ENCODE data around the gene ODAD3. TPM values are rescaled to one million over a fixed set of nuclear protein-coding genes. Genes with fewer than 3 reads are reported as not detected.
A peak's percentile ranks its signal among the peaks of the same experiment; 100 is the strongest.
"Not testable (repeated sequence)": the region's sequence is repeated elsewhere in the genome, so short reads cannot be mapped to it uniquely, and the experiment has no call there.

Gene ODAD3
- total RNA-seq, 2 experiments from 2014 or later, result not detected

- DNase-seq (no peak), ATAC-seq (no peak)
- Mint-ChIP-seq H3K4me3 (no peak overlapping the region), H3K27me3 (ENCODE audit: low read depth) (peaks cover 10% of the 10 kb centered on the region), H3K27ac (no peak overlapping the region), H3K36me3 (ENCODE audit: low read depth) (no peaks in the 10 kb centered on the region), H3K9me3 (ENCODE audit: insufficient read depth) (no peaks in the 10 kb centered on the region), H3K4me1 (ENCODE audit: low read depth) (peaks cover 9% of the 10 kb centered on the region)
- CTCF ChIA-PET, result interaction anchor here (0.6 to 2.7 kb wide), 3 partner anchors 9 to 96 kb away, joined by 3 to 19 read pairs (median 4); no protein-coding TSS in a partner anchor
- POLR2A ChIA-PET, result interaction anchor here (1.2 to 1.4 kb wide), 2 partner anchors 9 to 14 kb away, joined by 3 to 4 read pairs; no protein-coding TSS in a partner anchor
These were observed 44.6 kb downstream of the ODAD3 start for GRCh38 chr19:11390359-11390758.

GRCh38 chr19:11387162-11388034 lies 47.5 kb downstream of the ODAD3 start:
- ChIA-PET CTCF (interaction anchor here (1.0 to 1.2 kb wide), 2 partner anchors 10 to 65 kb away, joined by 4 read pairs; no protein-coding TSS in a partner anchor), POLR2A (no interaction called here)
- DNase-seq, result no peak
- peaks cover 12% of the 10 kb centered on the region for H3K27me3 Mint-ChIP-seq (ENCODE audit: low read depth)
- no peak overlapping the region for H3K4me3 Mint-ChIP-seq
- no peak for ATAC-seq
- H3K36me3 Mint-ChIP-seq (ENCODE audit: low read depth), result no peaks in the 10 kb centered on the region
- no peaks in the 10 kb centered on the region for H3K9me3 Mint-ChIP-seq (ENCODE audit: insufficient read depth)
- no peak overlapping the region for H3K27ac Mint-ChIP-seq
- peaks cover 14% of the 10 kb centered on the region for H3K4me1 Mint-ChIP-seq (ENCODE audit: low read depth)

- DNase-seq (no peak), ATAC-seq (no peak)
- peaks cover 33% of the 10 kb centered on the region for H3K4me1 Mint-ChIP-seq (ENCODE audit: low read depth)
- no peaks in the 10 kb centered on the region for H3K9me3 Mint-ChIP-seq (ENCODE audit: insufficient read depth)
- no peak overlapping the region for H3K4me3 Mint-ChIP-seq
- H3K36me3 Mint-ChIP-seq (ENCODE audit: low read depth), result peaks cover 3% of the 10 kb centered on the region
- H3K27ac Mint-ChIP-seq, result no peak overlapping the region
- ChIA-PET POLR2A (no interaction called here), CTCF (no interaction called here)
- H3K27me3 Mint-ChIP-seq (ENCODE audit: low read depth), result peaks cover 12% of the 10 kb centered on the region
These were observed 50.2 kb downstream of the ODAD3 start for GRCh38 chr19:11384778-11385129.

- Mint-ChIP-seq H3K9me3 (ENCODE audit: insufficient read depth) (no peaks in the 10 kb centered on the region), H3K36me3 (ENCODE audit: low read depth) (peaks cover 3% of the 10 kb centered on the region), H3K4me1 (ENCODE audit: low read depth) (peaks cover 38% of the 10 kb centered on the region), H3K27ac (no peak overlapping the region), H3K4me3 (no peak overlapping the region), H3K27me3 (ENCODE audit: low read depth) (peaks cover 12% of the 10 kb centered on the region)
- ChIA-PET POLR2A (interaction anchor here (1.2 kb wide), 1 partner anchor 9 kb away, joined by 4 read pairs; the partner anchor contains the start of gene SWSAP1), CTCF (interaction anchor here (0.8 to 1.6 kb wide), 11 partner anchors 9 to 311 kb away, joined by 3 to 13 read pairs (median 5); partner anchors contain the start of genes CCDC159, ECSIT, ODAD3 and PRKCSH)
- DNase-seq (no peak), ATAC-seq (no peak)
These were observed 51.2 kb downstream of the ODAD3 start for GRCh38 chr19:11383706-11384048.

- Mint-ChIP-seq H3K9me3 (ENCODE audit: insufficient read depth) (no peaks in the 10 kb centered on the region), H3K36me3 (ENCODE audit: low read depth) (peaks cover 5% of the 10 kb centered on the region), H3K4me3 (peak overlapping the region; percentile 71), H3K27ac (peak overlapping the region; percentile 75), H3K27me3 (ENCODE audit: low read depth) (peaks cover 12% of the 10 kb centered on the region), H3K4me1 (ENCODE audit: low read depth) (peaks cover 42% of the 10 kb centered on the region)
- DNase-seq (peak; percentile 67), ATAC-seq (no peak)
- POLR2A ChIA-PET, result interaction anchor here (0.6 to 1.2 kb wide), 3 partner anchors 8 to 60 kb away, joined by 3 to 4 read pairs (median 4); partner anchors contain the start of gene SWSAP1
- CTCF ChIA-PET, result interaction anchor here (0.8 to 1.6 kb wide), 17 partner anchors 9 to 312 kb away, joined by 3 to 13 read pairs (median 4); partner anchors contain the start of genes CCDC159, ECSIT, ODAD3 and PRKCSH
These were observed 51.8 kb downstream of the ODAD3 start for GRCh38 chr19:11382898-11383705.

- peaks cover 12% of the 10 kb centered on the region for H3K27me3 Mint-ChIP-seq (ENCODE audit: low read depth)
- CTCF ChIA-PET, result interaction anchor here (0.6 to 2.7 kb wide), 41 partner anchors 10 to 663 kb away, joined by 3 to 36 read pairs (median 5); partner anchors contain the start of genes CCDC159, DNM2, ECSIT and ELAVL3
- H3K4me3 Mint-ChIP-seq, result peak overlapping the region; percentile 84
- ATAC-seq, result peak; percentile 86
- no peaks in the 10 kb centered on the region for H3K9me3 Mint-ChIP-seq (ENCODE audit: insufficient read depth)
- peak overlapping the region; percentile 98 for H3K27ac Mint-ChIP-seq
- peaks cover 19% of the 10 kb centered on the region for H3K36me3 Mint-ChIP-seq (ENCODE audit: low read depth)
- peak; percentile 99 for DNase-seq
- POLR2A ChIA-PET, result interaction anchor here (0.5 to 1.8 kb wide), 19 partner anchors 10 to 1413 kb away, joined by 3 to 7 read pairs (median 3); partner anchors contain the start of genes LDLR, ODAD3, RAB3D and ZNF653
- H3K4me1 Mint-ChIP-seq (ENCODE audit: low read depth), result peaks cover 54% of the 10 kb centered on the region
These were observed 54.0 kb downstream of the ODAD3 start for GRCh38 chr19:11380653-11381537.

GRCh38 chr19:11379857-11380350 lies 55.0 kb downstream of the ODAD3 start:
- no peak for DNase-seq
- Mint-ChIP-seq H3K27me3 (ENCODE audit: low read depth) (peaks cover 12% of the 10 kb centered on the region), H3K4me1 (ENCODE audit: low read depth) (peaks cover 58% of the 10 kb centered on the region), H3K27ac (peak overlapping the region; percentile 98), H3K9me3 (ENCODE audit: insufficient read depth) (no peaks in the 10 kb centered on the region), H3K36me3 (ENCODE audit: low read depth) (peaks cover 23% of the 10 kb centered on the region), H3K4me3 (peak overlapping the region; percentile 84)
- CTCF ChIA-PET, result interaction anchor here (0.6 to 2.7 kb wide), 12 partner anchors 10 to 103 kb away, joined by 3 to 36 read pairs (median 16); partner anchors contain the start of genes CCDC159, ODAD3, PRKCSH and TMEM205
- no peak for ATAC-seq
- POLR2A ChIA-PET, result interaction anchor here (1.4 kb wide), 1 partner anchor 291 kb away, joined by 7 read pairs; the partner anchor contains the start of gene LDLR

GRCh38 chr19:11379269-11379845 lies 55.6 kb downstream of the ODAD3 start:
- Mint-ChIP-seq H3K36me3 (ENCODE audit: low read depth) (peaks cover 23% of the 10 kb centered on the region), H3K4me1 (ENCODE audit: low read depth) (peaks cover 58% of the 10 kb centered on the region), H3K27ac (peak overlapping the region; percentile 39)
- CTCF ChIA-PET, result interaction anchor here (1.1 to 2.7 kb wide), 4 partner anchors 9 to 85 kb away, joined by 3 to 25 read pairs (median 12); no protein-coding TSS in a partner anchor
- not testable (repeated sequence) for H3K9me3 Mint-ChIP-seq (ENCODE audit: insufficient read depth); DNase-seq; ATAC-seq; H3K27me3 Mint-ChIP-seq (ENCODE audit: low read depth); H3K4me3 Mint-ChIP-seq
- POLR2A ChIA-PET, result interaction anchor here (1.4 kb wide), 1 partner anchor 290 kb away, joined by 7 read pairs; the partner anchor contains the start of gene LDLR

- peaks cover 23% of the 10 kb centered on the region for H3K36me3 Mint-ChIP-seq (ENCODE audit: low read depth)
- ChIA-PET POLR2A (no interaction called here), CTCF (interaction anchor here (1.8 to 4.3 kb wide), 2 partner anchors 57 to 104 kb away, joined by 5 to 35 read pairs; partner anchors contain the start of genes ODAD3 and PRKCSH)
- H3K27me3 Mint-ChIP-seq (ENCODE audit: low read depth), result peaks cover 5% of the 10 kb centered on the region
- H3K4me3 Mint-ChIP-seq, result no peak overlapping the region
- ATAC-seq (no peak), DNase-seq (no peak)
- H3K4me1 Mint-ChIP-seq (ENCODE audit: low read depth), result peaks cover 58% of the 10 kb centered on the region
- no peaks in the 10 kb centered on the region for H3K9me3 Mint-ChIP-seq (ENCODE audit: insufficient read depth)
- H3K27ac Mint-ChIP-seq, result peak overlapping the region; percentile 39
These were observed 56.4 kb downstream of the ODAD3 start for GRCh38 chr19:11378319-11379189.
